A673 (cell line): ENCODE data around the gene GATAD2A. TPM values are rescaled to one million over a fixed set of nuclear protein-coding genes. Genes with fewer than 3 reads are reported as not detected.

Source experiments
- BruUV-seq: library from RNA; stranded (reverse); fragments of 400-500 nt; replicated peaks from 2 replicates; lab custom pipeline; 2021; lab: Mats Ljungman, UMichigan
- CTCF ChIA-PET: fragments of 300-600 bp; sonication (Branson Sonifier 250); formaldehyde crosslinking; loops from one replicate; lab custom pipeline; 2022; ENCODE audit warnings: antibody characterized with exemption; lab: Charles Lee
- POLR2A ChIA-PET: fragments of 300-600 bp; sonication (Branson Sonifier 250); formaldehyde crosslinking; loops from one replicate; lab custom pipeline; 2022; ENCODE audit warnings: antibody characterized with exemption; ENCODE audit not compliant: low non-redundant PET; lab: Charles Lee
- DNase-seq: peaks from one replicate; pipeline ENCODE4 v3.0.0-alpha.2; 2015; ENCODE audit warnings: low spot score
- H3K27ac ChIP-seq: fragments of 200-600 bp; sonication (generic); 2 replicates; pipeline ENCODE4 v1.5.1; 2016; ENCODE audit warnings: mixed run types, low read depth, mild to moderate bottlenecking, mixed read lengths, antibody characterized with exemption, low read length; ENCODE audit not compliant: poor library complexity, severe bottlenecking
- H3K27me3 ChIP-seq: fragments of 200-600 bp; sonication (generic); replicated peaks from 2 replicates; pipeline ENCODE4 v1.6.1; 2017; ENCODE audit warnings: mixed run types, low read depth, mild to moderate bottlenecking, mixed read lengths, antibody characterized with exemption, low read length; ENCODE audit not compliant: insufficient read depth, poor library complexity
- H3K36me3 ChIP-seq: fragments of 200-600 bp; sonication (generic); 2 replicates; pipeline ENCODE4 v1.6.1; 2016; ENCODE audit warnings: mixed run types, mild to moderate bottlenecking, mixed read lengths, antibody characterized with exemption, low read length; ENCODE audit not compliant: insufficient read depth, poor library complexity, severe bottlenecking
- H3K4me1 ChIP-seq: fragments of 200-600 bp; sonication (generic); 2 replicates; pipeline ENCODE4 v1.6.1; 2017; ENCODE audit warnings: mixed run types, mild to moderate bottlenecking, mixed read lengths, antibody characterized with exemption, low read length; ENCODE audit not compliant: insufficient read depth, poor library complexity, severe bottlenecking
- H3K4me3 ChIP-seq: fragments of 200-600 bp; sonication (generic); 2 replicates; pipeline ENCODE4 v1.5.1; 2016; ENCODE audit warnings: low read depth, mixed run types, mild to moderate bottlenecking, mixed read lengths, low read length; ENCODE audit not compliant: poor library complexity, severe bottlenecking
- H3K9me3 ChIP-seq: fragments of 200-600 bp; sonication (generic); 2 replicates; pipeline ENCODE4 v1.6.1; 2016; ENCODE audit warnings: mixed run types, low read depth, mild to moderate bottlenecking, mixed read lengths, antibody characterized with exemption, low read length; ENCODE audit not compliant: poor library complexity, severe bottlenecking
- CTCF ChIP-seq: fragments of 300-800, 200-600 bp; sonication (generic); conservative IDR thresholded peaks from 2 replicates; pipeline ENCODE4 v1.5.1; 2017; ENCODE audit warnings: low read depth, mild to moderate bottlenecking, antibody characterized with exemption, low read length, moderate library complexity, mixed read lengths
- EZH2 ChIP-seq: fragments of 200-600 bp; sonication (generic); IDR thresholded peaks from 2 replicates; pipeline ENCODE4 v1.6.1; 2017; ENCODE audit warnings: borderline replicate concordance, low read depth, mild to moderate bottlenecking, mixed read lengths, antibody characterized with exemption, low read length; ENCODE audit not compliant: poor library complexity, severe bottlenecking
- intact Hi-C: fragments of 100-400 bp; cut with micrococcal nuclease; formaldehyde crosslinking; loops from one replicate; pipeline ENCODE4 v1.10.0; 2022; ENCODE audit not compliant: unreplicated experiment
- total RNA-seq: library from RNA; stranded (reverse); gene quantifications from 2 replicates; pipeline ENCODE4 v1.2.3, GENCODE V29; 2021

GATAD2A gene
- total RNA-seq, 1 experiment from 2014 or later, result 218 TPM

DNA sequence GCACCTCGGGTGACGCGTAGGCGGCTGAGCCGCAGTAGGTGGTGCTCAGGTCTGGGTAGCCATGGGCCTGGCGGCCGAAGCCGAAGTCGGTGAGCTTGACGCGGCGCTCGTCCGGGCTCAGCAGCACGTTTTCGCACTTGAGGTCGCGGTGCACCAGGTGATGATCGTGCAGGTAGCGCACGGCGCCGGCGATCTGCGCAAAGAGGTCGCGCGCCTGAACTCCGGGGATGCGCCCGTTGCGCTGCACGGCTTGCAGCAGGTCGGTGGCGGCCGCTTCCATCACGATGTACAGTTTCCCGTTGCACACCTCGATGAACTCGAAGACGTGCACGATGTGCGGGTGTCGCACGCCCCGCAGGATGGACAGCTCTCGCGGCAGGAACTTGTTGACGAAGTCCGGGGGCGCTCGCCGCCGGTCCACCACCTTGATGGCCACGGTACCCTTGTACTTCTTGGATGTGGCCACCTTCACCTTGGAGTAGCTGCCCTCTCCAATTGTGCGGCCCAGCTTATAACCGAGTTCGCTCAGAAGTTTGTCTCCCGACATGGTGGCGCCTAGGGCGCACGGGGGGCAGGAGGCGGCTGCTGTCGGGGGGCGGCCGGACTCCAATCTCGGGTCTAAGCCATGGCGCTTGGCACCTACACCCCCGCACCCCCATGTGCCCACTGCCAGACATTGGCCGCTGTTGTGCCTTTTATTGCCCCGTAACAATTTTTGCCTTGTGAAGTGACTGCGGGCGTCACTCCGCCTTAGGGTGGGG is 109.6 kb downstream of the GATAD2A start, which contains the start of gene TSSK6:
Gene TSSK6, minus strand, starts transcription at position 668 of the 761 bp plus-strand sequence. Its CDS starts 121 bp downstream, at position 547.
- ChIA-PET POLR2A (no interaction called here), CTCF (no interaction called here)
- no peaks in the 10 kb centered on the region for H3K9me3 ChIP-seq
- H3K4me1 ChIP-seq, result peaks cover 5% of the 10 kb centered on the region
- H3K4me3 ChIP-seq, result peak within 1 kb of the TSS; percentile 76
- BruUV-seq, result no TSS peak
- H3K27ac ChIP-seq, result peak within 1 kb of the TSS; percentile 89
- peaks cover 15% of the 10 kb centered on the region for H3K36me3 ChIP-seq
- TF ChIP-seq CTCF (no peak), EZH2 (no peak)
- intact Hi-C loops, result no loop called here
- DNase-seq, result no peak
- H3K27me3 ChIP-seq, result no peaks in the 10 kb centered on the region

- BruUV-seq, result TSS peak; percentile 88
- intact Hi-C loops, result no loop called here
- TF ChIP-seq EZH2 (no peak), CTCF (no peak)
Measured at GRCh38 chr19:19515642-19516519, 110.4 kb downstream of the GATAD2A start, which contains the start of gene NDUFA13. TSS of gene NDUFA13 (plus strand) at chr19:19516225. CDS start at chr19:19516239, 14 bp downstream.

GRCh38 chr19:19517235-19517619 is 111.8 kb downstream of the GATAD2A start:
- ChIA-PET POLR2A (no interaction called here), CTCF (no interaction called here)
- Histone ChIP-seq H3K27me3 (no peaks in the 10 kb centered on the region), H3K36me3 (peaks cover 24% of the 10 kb centered on the region), H3K4me1 (peaks cover 5% of the 10 kb centered on the region), H3K9me3 (peaks cover 4% of the 10 kb centered on the region), H3K27ac (peak overlapping the region; percentile 89), H3K4me3 (peak overlapping the region; percentile 76)
- no peak for TF ChIP-seq EZH2
- no peak for TF ChIP-seq CTCF
- TSS peak; percentile 66 for BruUV-seq
- no peak for DNase-seq
- intact Hi-C loops, result no loop called here

More at GRCh38 chr19:19515642-19516519, 110.4 kb downstream of the GATAD2A start, which contains the start of gene NDUFA13:
- peak; percentile 95 for DNase-seq
- peak within 1 kb of the TSS; percentile 89 for H3K27ac ChIP-seq
- H3K4me3 ChIP-seq, result peak within 1 kb of the TSS; percentile 76
- no peaks in the 10 kb centered on the region for H3K27me3 ChIP-seq
- H3K9me3 ChIP-seq, result no peaks in the 10 kb centered on the region
- ChIA-PET POLR2A (no interaction called here), CTCF (interaction anchor here (1.0 kb wide), 1 partner anchor 15 kb away, joined by 3 read pairs; no protein-coding TSS in a partner anchor)
- peaks cover 21% of the 10 kb centered on the region for H3K36me3 ChIP-seq
- peaks cover 5% of the 10 kb centered on the region for H3K4me1 ChIP-seq
